ENCODE results near the gene ITPKB.

Gene ITPKB

GRCh38 chr1:226649244-226649643, 89.8 kb downstream of the ITPKB start:
- H3K4me3 ChIP-seq (ENCODE audit: low read depth, low read length), result no peak overlapping the region
- TF ChIP-seq CTCF (IDR thresholded peaks at IDR 0.05; ENCODE audit: low read depth, low read length), result no peak
- no peak for DNase-seq
- no peaks in the 10 kb centered on the region for H3K9me3 ChIP-seq
- no peaks in the 10 kb centered on the region for H3K36me3 ChIP-seq
- peaks cover under 1% of the 10 kb centered on the region for H3K4me1 ChIP-seq
- H3K27me3 ChIP-seq, result no peaks in the 10 kb centered on the region

DNA sequence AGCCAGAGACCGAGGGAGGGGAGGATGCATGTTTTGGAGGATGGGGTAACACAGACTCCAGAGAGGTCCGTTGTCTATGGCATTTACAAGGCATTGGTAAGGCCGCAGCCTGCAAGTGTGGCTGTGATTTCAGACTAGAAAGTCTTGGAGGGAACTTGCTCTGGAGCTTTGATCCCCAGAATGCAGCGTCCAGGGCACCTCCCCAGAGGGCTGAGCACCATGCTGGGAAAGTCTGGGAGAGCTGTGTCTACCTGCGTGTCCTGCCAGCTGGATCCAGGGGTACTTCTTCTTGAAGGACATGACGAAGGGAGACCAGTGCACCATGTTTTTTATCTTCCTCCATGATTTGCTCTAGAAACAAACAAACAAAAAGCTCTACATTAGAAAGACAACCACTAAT, 90.7 kb downstream of the ITPKB start:
- no peak for TF ChIP-seq CTCF (IDR thresholded peaks at IDR 0.05; ENCODE audit: low read depth, low read length)
- H3K27me3 ChIP-seq, result no peaks in the 10 kb centered on the region

DNA sequence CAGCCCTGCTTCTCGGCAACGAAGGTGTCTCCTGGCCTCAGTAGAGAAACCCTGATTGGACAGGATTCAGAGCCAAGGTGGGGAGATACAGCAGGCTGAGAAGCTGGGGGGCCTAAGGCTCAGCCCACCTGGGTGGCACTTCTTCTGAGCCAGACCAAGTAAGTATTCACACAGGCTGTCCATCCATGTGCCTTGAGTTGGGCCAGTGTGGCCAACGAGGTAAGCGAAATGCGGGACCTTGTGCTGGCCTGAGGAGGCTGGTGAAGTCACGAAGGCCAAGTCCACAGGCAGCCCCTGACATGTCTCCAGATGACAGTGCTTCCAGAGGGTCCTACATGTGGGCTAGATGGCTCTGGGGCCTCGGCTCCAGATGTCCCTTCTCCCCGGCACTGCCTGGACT, 91.4 kb downstream of the ITPKB start:
- DNase-seq, result no peak
- Histone ChIP-seq H3K36me3 (no peaks in the 10 kb centered on the region), H3K4me1 (no peaks in the 10 kb centered on the region; the same call in 1 of the 2 replicates), H3K4me3 (ENCODE audit: low read depth, low read length) (no peak overlapping the region), H3K27me3 (no peaks in the 10 kb centered on the region), H3K9me3 (no peaks in the 10 kb centered on the region; the same call in 1 of the 2 replicates)
- TF ChIP-seq CTCF (IDR thresholded peaks at IDR 0.05; ENCODE audit: low read depth, low read length), result no peak

More for the DNA sequence above, 90.7 kb downstream of the ITPKB start:
- Histone ChIP-seq H3K4me3 (ENCODE audit: low read depth, low read length) (no peak overlapping the region), H3K4me1 (no peaks in the 10 kb centered on the region; the same call in 1 of the 2 replicates), H3K9me3 (no peaks in the 10 kb centered on the region), H3K36me3 (no peaks in the 10 kb centered on the region)
- DNase-seq, result no peak

GRCh38 chr1:226646870-226647449, 92.1 kb downstream of the ITPKB start:
- Histone ChIP-seq H3K4me3 (ENCODE audit: low read depth, low read length) (no peak overlapping the region), H3K9me3 (no peaks in the 10 kb centered on the region; the same call in 1 of the 2 replicates), H3K27me3 (no peaks in the 10 kb centered on the region), H3K4me1 (no peaks in the 10 kb centered on the region; the same call in 1 of the 2 replicates), H3K36me3 (no peaks in the 10 kb centered on the region)
- no peak for DNase-seq
- TF ChIP-seq CTCF (IDR thresholded peaks at IDR 0.05; ENCODE audit: low read depth, low read length), result no peak

- no peaks in the 10 kb centered on the region for H3K36me3 ChIP-seq
- no peaks in the 10 kb centered on the region; the same call in 1 of the 2 replicates for H3K4me1 ChIP-seq
- no peak for DNase-seq
- H3K9me3 ChIP-seq, result no peaks in the 10 kb centered on the region; the same call in 1 of the 2 replicates
- H3K4me3 ChIP-seq (ENCODE audit: low read depth, low read length), result no peak overlapping the region
- no peak for TF ChIP-seq CTCF (IDR thresholded peaks at IDR 0.05; ENCODE audit: low read depth, low read length)
- no peaks in the 10 kb centered on the region for H3K27me3 ChIP-seq
These were observed 92.8 kb downstream of the ITPKB start for GRCh38 chr1:226646026-226646869.

Measured in BE2C (cell line).